Testis (tissue), 3 donors: ENCODE data around the gene GNAT1. TPM values are rescaled to one million over a fixed set of nuclear protein-coding genes. Genes with fewer than 3 reads are reported as not detected.

ENCODE experiments used
- DNase-seq: peaks from one replicate; pipeline ENCODE4 v3.0.0-alpha.2; 2019
- H3K27ac ChIP-seq, 2 donors: fragments of 200-600 bp; sonication (generic); one replicate each; pipeline ENCODE4 v1.5.1; 2019
- H3K27me3 ChIP-seq: fragments of 200-600 bp; sonication (generic); one replicate; pipeline ENCODE4 v1.5.1; 2019
- H3K36me3 ChIP-seq: fragments of 200-600 bp; sonication (generic); one replicate; pipeline ENCODE4 v1.5.1; 2017; ENCODE audit warnings: low read depth; ENCODE audit errors: missing control alignments
- H3K4me1 ChIP-seq: fragments of 200-600 bp; sonication (generic); one replicate; pipeline ENCODE4 v1.5.1; 2019
- H3K4me3 ChIP-seq, 2 donors: fragments of 200-600 bp; sonication (generic); one replicate each; pipeline ENCODE4 v1.5.1; 2017 to 2019
- H3K9me3 ChIP-seq: fragments of 200-600 bp; sonication (generic); one replicate; pipeline ENCODE4 v1.5.1; 2017
- CTCF ChIP-seq, 3 experiments: fragments of 450-650 bp in 2 of 3; fragments of 200-600 bp in 1 of 3; sonication (generic) in 1 of 3; IDR thresholded peaks; one replicate each; pipeline ENCODE4 v1.5.1; 2016 to 2019; ENCODE audit warnings: antibody characterized with exemption in 3 of 3, mild to moderate bottlenecking in 2 of 3, moderate library complexity in 1 of 3
- POLR2A ChIP-seq: fragments of 450-650 bp; IDR thresholded peaks from one replicate; pipeline ENCODE4 v1.6.1; 2017; ENCODE audit warnings: antibody characterized with exemption, mild to moderate bottlenecking, moderate library complexity
- WGBS, 2 donors: methylation state at CpG; one replicate each; pipeline ENCODE4 v1.1.5; 2018; 5-methylcytosine and 5-hydroxymethylcytosine counted together
- intact Hi-C: fragments of 100-400 bp; cut with DNase I; formaldehyde crosslinking; loops from one replicate; pipeline ENCODE4 v1.15.1; 2023; ENCODE audit warnings: low total_unique reads
- polyA plus RNA-seq: library from polyadenylated mRNA; stranded (reverse); fragments of 350-450 nt; fragmentation: Illumina TruSeq; extraction: RNeasy Lipid Tissue Mini Kit (QIAGEN cat#74804); gene quantifications from one replicate; pipeline ENCODE4 v1.2.3, GENCODE V29; 2014; ENCODE audit warnings: low read depth, low replicate concordance; ENCODE audit not compliant: insufficient read depth
- total RNA-seq, 2 donors: library from RNA; depleted of rRNA; stranded (reverse); fragments of >200 nt; gene quantifications; one replicate each; pipeline ENCODE4 v1.2.3, GENCODE V29; 2016

Gene GNAT1
- total and polyA plus RNA-seq, 3 donors from 2014 or later: 0.93 to 2.3 (median 1.2) TPM

- Histone ChIP-seq H3K4me1 (peaks cover 9% of the 10 kb centered on the region), H3K27ac (no peak overlapping the region), H3K27me3 (peaks cover 3% of the 10 kb centered on the region), H3K9me3 (no peaks in the 10 kb centered on the region), H3K36me3 (no peaks in the 10 kb centered on the region), H3K4me3 (no peak overlapping the region)
- peak; percentile 75 for DNase-seq
- WGBS, 2 donors: 8 to 23% methylated on average over 13 to 61 of the region's 70 CpGs
- intact Hi-C loops: loop anchor here (5.0 to 10.0 kb wide), 2 partner anchors 33 to 80 kb away; partner anchors contain the start of gene LSMEM2
- peak; percentile 79 to 84 (median 79) for TF ChIP-seq CTCF (IDR thresholded peaks at IDR 0.05)
- no peak for TF ChIP-seq POLR2A
Measured at GRCh38 chr3:50194128-50194902, 2.9 kb downstream of the GNAT1 start.

GRCh38 chr3:50194903-50195500 is 3.6 kb downstream of the GNAT1 start:
- WGBS, 2 donors: 50 to 59% methylated on average over 13 to 14 of the region's 14 CpGs
- intact Hi-C loops: loop anchor here (5.0 to 10.0 kb wide), 2 partner anchors 32 to 80 kb away; partner anchors contain the start of gene LSMEM2
- no peak for DNase-seq
- no peaks in the 10 kb centered on the region for H3K9me3 ChIP-seq
- H3K27me3 ChIP-seq: peaks cover 3% of the 10 kb centered on the region
- H3K27ac ChIP-seq: no peak overlapping the region
- TF ChIP-seq CTCF (IDR thresholded peaks at IDR 0.05) (no peak), POLR2A (no peak)
- no peak overlapping the region for H3K4me3 ChIP-seq
- peaks cover 9% of the 10 kb centered on the region for H3K4me1 ChIP-seq
- no peaks in the 10 kb centered on the region for H3K36me3 ChIP-seq

- H3K9me3 ChIP-seq: no peaks in the 10 kb centered on the region
- peaks cover 3% of the 10 kb centered on the region for H3K27me3 ChIP-seq
- intact Hi-C loops: loop anchor here (10.0 kb wide), 1 partner anchor 79 kb away; the partner anchor contains the start of gene LSMEM2
- DNase-seq: no peak
- H3K4me1 ChIP-seq: peaks cover 9% of the 10 kb centered on the region
- no peak overlapping the region for H3K27ac ChIP-seq
- no peak overlapping the region for H3K4me3 ChIP-seq
- H3K36me3 ChIP-seq: no peaks in the 10 kb centered on the region
- 43 to 90% methylated on average over 2 to 4 of the region's 4 CpGs for WGBS, 2 donors
- TF ChIP-seq POLR2A: no peak
- no peak for TF ChIP-seq CTCF (IDR thresholded peaks at IDR 0.05)
Measured at GRCh38 chr3:50195501-50196252, 4.3 kb downstream of the GNAT1 start.

- DNase-seq: no peak
- peaks cover 3% of the 10 kb centered on the region for H3K27me3 ChIP-seq
Measured at GRCh38 chr3:50196253-50196801, 4.9 kb downstream of the GNAT1 start.

More at GRCh38 chr3:50196253-50196801, 4.9 kb downstream of the GNAT1 start:
- Histone ChIP-seq H3K27ac (no peak overlapping the region), H3K36me3 (no peaks in the 10 kb centered on the region), H3K4me1 (peaks cover 9% of the 10 kb centered on the region), H3K4me3 (no peak overlapping the region), H3K9me3 (no peaks in the 10 kb centered on the region)
- intact Hi-C loops: loop anchor here (10.0 kb wide), 1 partner anchor 78 kb away; the partner anchor contains the start of gene LSMEM2
- WGBS, 2 donors: 69 to 77% methylated on average over 2 to 6 of the region's 6 CpGs
- TF ChIP-seq CTCF (IDR thresholded peaks at IDR 0.05) (no peak), POLR2A (no peak)
